Renal cortex interstitium (tissue), 11 donors: ENCODE data around the gene TTLL1. TPM values are rescaled to one million over a fixed set of nuclear protein-coding genes. Genes with fewer than 3 reads are reported as not detected.
"Not testable (repeated sequence)": the region's sequence is repeated elsewhere in the genome, so short reads cannot be mapped to it uniquely, and the experiment has no call there.

Experiments
- DNase-seq, 11 donors: peaks; one replicate each; pipeline ENCODE4 v3.0.0-alpha.2; 2013; ENCODE audit warnings: low read depth in 9 of 11, low spot score in 4 of 11; ENCODE audit errors: extremely low read depth in 1 of 11
- polyA plus RNA-seq, 3 donors: library from polyadenylated mRNA; unstranded; fragments of 120-200 nt; gene quantifications; one replicate each; pipeline ENCODE4 v1.2.1, GENCODE V29; 2013; ENCODE audit not compliant: insufficient read length in 3 of 3

Gene TTLL1
- polyA plus RNA-seq, 3 donors: 16.3 to 20.6 (median 19.3) TPM

DNA sequence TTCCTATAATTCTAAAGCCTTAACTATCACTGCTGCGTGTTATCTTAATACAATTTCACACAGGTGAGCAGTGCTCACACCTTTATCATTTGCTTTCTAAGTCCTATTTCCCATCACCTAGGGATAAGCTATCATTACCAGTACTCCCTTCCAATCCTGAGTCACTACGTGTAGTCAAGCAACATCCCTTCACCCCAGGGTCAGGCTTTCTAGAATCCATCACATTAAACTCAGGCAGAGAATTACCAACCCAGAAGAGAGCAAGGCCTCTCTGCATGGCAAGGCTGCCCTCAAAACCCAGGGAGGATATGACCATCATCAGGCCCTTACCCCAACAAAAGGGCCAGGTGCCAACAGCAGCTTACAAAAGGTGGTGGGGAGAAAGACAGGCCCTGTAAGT is 84.1 kb downstream of the TTLL1 start:
- DNase-seq: no peak

DNA sequence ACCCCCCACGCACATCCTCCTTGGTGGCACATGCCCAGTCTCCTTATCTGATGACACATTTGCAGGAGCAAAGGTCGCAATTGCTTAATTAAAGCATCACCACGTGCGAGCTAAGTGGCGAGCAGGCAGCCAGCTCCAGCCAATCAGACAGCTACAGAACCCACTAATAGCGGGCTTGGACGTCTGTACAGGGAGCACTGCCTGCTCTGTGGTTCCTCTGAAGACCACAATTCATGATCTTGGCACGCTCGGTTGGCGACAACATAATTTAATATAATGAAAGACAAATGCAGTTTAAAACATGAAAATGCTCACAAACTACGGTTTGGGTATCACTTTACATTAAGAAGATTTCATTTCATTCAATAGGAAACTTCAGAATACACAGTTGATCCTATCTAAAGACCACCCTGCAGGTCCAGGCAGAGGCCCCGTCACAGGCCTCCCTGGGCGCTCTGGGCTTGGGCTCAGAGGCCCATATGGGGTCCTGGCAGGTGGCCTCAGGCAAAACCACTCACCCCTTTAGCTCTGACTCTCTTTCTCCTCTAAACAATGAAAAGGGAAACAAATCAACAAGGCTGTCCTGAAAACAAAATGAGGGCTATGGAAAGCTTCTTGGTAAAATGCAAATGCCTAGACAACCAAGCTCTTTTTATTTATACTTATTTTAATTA is 84.7 kb downstream of the TTLL1 start:
- DNase-seq: no peak

DNA sequence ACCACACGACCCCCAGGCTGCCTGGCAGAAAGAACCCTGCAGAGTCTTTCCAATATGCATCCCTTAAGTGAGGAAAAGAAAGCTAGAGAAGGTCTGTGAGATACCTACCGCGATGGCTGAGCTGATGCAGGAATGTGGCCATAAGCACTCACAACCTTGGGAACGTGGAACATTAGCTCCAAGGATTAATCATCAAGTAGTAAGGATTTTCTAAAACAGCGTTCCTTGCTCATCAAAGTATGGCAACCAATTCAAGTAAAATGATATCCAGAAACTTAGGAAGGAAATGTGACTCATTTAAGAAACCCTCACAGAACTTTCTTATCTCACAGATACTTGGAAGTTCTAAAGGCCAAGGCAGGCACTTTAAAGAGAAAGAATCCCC is 87.0 kb downstream of the TTLL1 start:
- DNase-seq: no peak

DNA sequence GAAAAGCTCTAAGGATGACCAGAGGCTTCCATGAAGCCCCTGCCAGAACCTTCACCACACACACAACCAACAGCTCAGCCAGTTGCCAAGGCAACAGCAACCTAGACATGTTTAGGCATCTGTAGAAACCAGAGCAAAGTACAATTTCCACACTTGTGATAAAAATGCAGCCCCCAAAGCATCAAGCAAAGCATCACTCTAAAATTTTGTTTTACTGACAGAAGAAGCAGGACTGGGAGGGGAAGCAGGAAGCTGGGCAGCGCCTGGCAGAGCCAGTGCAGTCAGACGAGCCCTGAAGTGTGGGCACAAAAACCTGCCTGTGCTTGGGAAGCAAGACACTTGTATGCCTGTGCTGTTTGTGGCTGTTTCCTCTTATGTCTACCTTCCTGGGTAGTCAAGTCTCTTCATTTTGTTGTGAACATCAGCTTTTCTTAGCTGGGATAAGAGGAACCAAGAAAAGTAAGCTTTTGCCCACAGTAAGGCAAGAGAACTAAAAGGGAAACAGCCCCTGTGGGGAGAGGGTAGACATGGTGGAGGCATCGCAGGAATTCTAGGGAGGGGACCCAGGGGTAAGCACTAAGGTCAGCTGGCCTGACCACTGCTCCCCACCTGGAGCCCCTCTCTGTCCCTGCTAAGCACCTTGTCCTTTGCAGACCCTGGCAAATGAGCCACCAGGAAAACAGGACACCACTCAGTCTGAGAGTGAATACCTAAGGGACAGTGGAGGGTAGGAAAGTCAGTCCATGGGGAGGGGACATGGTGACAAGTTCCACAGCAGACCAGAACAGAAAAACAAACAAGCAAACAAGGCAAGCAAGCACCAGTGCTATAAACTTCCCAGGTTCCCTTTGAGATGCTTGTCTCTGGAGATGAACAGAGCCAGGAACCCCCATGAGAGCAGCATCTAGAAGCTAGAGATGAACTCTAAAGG is 87.7 kb downstream of the TTLL1 start:
- DNase-seq: no peak

DNA sequence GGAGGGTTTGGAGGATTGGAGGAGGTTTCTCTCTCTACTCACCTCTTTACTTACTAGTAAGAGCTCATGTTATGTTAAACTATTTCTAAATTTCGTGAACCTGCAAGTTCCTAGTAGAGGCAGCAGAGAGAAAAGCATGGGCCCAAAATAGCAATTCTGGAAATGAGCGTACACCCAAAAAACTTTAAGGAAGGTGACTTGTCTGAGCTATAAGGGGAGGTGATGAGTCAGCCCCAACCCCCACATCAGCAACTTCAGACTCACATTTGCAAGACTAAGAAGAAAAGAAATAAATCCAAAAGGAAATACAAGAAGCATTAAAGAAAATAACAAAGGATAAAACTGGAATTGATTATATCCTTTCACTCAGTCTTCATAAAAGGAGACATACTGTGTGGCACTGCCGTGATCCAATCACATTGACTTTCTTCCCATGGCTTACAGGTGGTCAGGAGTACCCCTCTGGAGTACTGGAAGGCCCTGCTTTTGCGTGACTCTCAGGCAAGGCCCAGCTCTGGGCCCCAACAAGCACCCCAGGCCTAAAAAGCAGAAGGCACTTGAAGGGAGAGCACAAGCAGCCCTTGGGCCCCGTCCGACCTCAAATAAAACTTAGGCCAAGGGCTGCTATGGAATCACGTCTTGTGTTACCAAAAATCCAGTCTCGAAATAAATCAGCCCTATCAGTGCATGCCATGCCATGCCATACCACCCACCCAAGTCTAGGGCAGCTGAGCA is 88.6 kb downstream of the TTLL1 start:
- no peak for DNase-seq

DNA sequence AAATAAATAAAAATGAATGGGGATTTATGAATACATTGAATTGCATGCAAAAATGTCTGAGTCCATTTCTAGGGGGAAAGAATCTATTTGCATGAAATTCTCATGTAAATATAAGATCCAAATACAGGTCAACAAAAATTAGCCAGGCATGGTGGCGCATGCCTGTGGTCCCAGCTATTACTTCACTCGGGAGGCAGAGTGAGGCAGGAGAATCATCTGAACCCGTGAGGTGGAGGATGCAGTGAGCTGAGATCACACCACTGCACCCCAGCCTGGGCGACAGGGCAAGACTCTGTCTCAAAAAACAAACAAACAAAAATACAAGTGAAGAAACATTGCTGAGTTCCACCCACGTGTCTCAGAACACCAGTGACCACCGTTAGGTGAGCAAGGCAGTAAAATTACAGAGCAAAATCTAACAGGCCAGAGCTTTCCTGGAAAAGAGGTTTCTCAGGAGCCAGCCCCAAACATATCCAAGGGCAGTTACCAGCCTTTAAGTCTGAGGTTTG is 91.6 kb downstream of the TTLL1 start:
- DNase-seq: no peak

DNA sequence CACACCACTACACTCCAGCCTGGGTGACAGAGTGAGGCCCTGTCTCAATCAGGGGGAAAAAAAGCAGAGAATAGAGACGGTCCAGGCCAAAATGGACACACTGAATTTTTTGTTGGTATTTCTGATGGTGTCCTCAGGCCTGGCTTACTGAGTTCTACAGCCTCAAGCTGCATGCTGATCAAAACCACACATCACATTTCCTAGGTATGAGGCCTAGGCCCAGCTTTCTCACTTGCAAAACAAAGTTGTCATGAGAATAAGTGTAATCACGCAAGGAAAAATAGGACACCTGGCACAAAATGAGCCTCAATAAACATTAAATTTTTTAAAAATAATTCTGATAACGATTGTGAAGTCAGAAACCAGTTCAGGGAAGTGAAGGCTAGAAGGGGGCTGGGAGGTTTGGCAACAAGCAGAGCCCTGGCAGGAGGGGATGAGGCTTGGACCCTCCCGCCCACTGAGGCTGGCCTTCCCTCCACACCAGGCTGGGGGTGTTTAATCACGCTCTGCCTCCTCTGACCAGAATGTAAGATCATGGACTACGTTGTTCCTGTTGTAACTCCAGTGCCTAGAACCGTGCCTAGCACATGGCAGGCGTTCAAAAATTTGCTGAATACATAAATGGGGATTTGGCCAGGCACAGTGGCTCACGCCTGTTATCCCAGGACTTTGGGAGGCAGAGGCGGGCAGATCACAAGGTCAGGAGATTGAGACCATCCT is 92.4 kb downstream of the TTLL1 start:
- no peak for DNase-seq

DNA sequence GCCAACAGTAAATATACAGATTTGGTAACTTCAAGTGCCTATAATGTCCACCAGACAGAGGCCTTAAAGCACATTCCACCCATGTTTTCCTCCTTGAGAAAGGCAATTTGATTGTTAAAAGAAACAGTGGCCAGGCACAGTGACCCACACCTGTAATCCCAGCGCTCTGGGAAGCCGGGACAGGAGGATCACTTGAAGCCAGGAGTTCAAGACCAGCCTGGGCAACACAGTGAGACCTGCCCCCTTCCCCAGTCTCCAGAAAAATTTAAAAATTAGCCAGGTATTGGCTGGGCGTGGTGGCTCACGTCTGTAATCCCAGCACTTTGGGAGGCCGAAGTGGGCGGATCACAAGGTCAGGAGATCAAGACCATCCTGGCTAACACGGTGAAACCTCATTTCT is 93.5 kb downstream of the TTLL1 start:
- DNase-seq: not testable (repeated sequence)

DNA sequence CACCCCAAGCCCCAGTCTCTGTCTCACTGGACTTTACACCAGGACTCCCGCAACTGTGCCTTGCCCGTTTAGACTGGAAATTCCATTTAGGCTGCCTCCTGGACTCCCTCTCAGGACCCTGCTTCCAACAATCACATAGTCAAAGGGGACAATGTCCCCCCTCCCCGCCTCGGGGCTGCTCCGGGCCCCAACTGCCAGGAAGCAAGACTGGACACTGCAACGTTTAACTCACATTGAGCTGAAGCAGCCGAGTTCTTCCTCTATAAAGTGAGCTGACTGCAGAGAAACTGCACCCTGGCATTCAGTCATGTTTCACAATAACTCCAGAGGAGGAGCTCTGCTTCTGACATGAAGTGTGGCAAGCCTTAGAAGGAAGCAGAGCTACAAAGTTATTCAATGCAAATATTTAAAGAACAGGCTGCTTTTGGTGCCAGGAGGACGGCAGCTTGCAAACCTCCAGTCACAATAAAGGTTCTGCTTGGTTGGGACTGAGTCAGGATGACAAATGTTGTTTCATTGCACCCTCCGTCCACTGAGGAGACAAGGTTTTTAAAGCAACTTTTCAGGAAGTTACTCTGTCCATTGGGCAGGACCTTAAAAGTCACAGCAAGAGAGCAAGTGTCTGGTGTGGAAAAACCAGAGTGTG is 94.2 kb downstream of the TTLL1 start:
- peak in 1 of 11 donors; percentile 32 for DNase-seq

DNA sequence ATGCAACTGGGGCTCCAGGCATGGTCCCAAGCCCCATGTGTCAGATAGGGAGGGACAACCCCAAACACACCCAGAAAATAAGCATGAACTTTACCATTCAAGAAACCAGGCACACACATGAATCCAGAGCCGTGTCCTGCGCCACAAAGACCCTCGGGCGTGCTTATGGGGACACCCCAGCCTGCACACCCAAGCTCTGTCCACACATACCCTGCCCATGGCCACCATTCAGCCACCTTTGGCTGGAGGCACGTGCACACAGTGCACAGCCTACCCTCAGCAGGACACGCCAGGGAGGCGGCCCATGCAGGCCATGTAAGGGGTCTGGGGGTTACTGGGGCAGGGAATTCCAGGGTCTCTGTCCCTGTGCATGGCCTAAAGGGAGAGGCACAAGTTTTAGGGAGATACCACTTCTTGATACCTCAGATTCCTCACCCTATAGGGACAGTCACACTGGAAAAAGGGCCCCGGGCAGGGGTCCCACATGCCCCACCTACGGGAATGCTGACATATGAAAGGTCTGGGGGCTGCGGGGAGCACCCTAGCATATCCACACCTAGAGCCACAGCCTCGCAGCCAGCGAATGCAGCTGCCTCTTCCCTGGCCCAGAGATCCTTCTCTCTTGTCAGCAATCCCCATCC is 94.8 kb downstream of the TTLL1 start:
- no peak for DNase-seq

DNA sequence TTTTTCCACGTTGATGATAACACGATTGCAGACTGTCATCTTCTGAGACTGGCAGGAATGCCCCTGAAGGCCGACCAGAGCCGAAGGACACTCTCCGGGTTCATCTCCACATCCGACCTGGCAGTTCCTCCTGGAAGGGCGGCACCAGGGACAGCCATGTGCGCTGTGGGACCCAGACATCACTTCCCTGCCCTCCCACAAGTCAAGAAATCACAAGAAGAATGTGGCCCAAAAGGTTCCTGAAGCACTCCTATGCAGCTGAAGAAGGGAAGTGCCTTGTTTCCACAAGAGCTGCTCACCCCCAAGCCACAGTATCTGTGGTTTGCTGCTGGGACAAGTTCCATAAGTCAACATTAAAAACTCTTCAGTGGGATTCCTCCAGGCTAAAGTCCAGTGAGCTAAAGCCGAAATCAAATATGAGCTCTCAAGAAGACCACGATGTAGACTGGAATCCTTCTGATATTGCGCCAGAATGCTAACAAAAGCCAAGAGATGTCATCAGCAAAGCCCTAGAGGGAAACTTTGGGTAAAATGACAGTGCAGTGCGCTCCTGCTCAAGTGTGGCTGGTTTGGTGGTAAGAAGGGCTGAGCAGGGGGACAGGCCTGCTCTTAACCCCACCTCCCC is 95.4 kb downstream of the TTLL1 start:
- DNase-seq: no peak

DNA sequence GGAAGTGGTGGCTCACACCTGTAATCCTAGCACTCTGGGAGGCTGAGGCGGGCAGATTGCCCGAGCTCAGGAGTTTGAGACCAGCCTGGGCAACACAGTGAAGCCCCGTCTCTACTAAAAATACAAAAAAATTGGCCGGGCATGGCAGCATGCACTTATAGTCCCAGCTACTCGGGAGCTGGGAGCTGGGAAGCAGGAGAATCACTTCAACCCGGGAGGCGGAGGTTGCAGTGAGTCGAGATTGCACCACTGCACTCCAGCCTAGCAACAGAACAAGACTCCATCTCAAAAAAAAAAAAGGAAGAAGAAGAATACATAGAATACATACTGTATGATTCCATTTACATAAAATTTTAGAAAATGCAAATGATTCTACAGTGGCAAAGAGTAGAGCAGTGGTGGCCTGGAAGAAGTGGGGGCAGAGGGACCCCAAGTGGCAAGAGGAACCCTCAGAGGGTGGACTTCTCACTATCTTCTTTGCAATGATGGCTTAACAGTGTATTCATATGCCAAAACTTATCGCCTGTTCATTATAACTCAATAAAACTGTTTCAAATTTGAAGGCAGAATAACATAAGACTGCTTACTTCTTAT is 96.2 kb downstream of the TTLL1 start:
- no peak for DNase-seq

DNA sequence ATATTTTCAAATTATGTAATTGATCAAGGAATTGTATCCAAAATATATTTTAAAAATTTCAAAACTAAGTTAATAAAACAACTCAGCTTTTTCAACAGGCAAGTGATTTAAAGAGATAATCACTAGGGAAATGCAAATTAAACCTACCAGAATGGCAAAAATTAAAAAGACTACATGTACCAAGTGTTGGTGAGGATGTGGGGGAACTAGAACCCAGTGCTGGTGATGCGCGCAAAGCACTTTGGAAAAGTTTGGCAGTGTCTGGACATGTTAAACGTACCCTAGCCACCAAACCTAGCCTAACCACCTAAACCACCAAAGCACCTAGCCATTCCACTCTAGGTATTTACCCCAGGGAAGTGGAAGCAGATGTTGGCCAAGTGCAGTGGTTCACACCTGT is 97.1 kb downstream of the TTLL1 start:
- no peak for DNase-seq

DNA sequence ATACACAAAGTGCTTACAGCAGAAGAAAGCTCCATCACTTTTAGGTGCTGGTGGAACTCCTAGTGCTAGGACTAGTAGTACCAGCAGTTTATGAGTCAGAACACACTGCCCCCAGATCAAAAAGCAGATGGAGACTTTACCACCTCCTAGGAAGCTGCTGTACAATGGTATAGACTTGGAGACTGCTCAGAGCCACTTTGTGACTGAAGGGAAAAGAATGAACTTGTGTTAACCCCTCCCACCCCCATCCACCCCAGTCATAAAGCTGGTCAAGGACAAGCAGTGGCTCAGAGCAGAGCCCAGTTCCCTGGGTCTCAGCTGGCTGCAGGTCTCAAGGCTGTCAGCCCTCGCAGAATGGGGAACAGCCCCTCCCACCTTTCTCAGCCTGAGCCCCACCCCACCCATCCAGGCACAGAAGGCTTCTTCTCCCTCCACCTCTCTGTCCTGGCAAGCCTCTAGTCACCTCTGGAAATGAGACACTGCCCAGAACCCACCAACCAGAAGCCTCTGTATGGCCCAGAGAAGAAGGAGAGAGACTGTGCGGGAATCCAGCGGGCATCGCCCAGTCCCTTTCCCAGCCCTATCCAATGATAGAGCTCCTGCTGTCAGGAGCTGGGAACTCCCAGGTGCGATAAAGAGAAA is 98.1 kb downstream of the TTLL1 start:
- no peak for DNase-seq

DNA sequence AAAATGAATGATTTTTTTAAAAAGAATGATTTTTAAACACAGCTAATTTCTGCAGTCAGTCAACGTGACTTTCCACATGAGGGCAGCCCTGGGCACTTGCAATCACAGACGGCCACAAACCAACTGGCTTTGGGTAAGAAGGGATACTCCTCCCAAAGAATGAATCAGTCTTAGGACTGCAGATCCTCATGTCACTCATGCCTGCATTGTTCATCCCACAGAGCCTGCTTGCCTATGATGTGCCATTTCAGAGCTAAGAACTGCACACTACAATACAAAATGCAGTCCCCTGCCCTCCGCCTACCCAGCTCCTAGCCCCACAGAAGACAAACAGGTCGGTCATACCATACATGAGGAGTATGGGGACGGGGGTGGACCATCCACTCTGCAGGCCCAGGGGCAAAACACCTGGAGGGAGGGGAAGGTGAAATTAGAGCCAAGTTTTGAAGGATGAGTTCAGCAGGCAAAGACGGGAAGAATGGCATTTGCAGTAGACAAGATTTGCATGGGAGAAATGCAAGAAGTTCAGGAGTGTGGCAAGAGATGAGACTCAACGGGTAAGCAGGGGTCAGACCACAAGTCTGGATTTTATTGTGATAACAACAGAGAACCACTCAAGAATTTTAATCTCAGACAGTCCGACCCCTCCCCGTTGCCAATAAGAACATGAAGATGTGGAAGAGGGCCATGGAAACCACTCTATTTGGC is 98.9 kb downstream of the TTLL1 start:
- DNase-seq: no peak
